Measurements from ENCODE around the gene GAS7.
A peak's percentile ranks its signal among the peaks of the same experiment; 100 is the strongest.
"Not testable (repeated sequence)": the region's sequence is repeated elsewhere in the genome, so short reads cannot be mapped to it uniquely, and the experiment has no call there.

GAS7 gene

DNA sequence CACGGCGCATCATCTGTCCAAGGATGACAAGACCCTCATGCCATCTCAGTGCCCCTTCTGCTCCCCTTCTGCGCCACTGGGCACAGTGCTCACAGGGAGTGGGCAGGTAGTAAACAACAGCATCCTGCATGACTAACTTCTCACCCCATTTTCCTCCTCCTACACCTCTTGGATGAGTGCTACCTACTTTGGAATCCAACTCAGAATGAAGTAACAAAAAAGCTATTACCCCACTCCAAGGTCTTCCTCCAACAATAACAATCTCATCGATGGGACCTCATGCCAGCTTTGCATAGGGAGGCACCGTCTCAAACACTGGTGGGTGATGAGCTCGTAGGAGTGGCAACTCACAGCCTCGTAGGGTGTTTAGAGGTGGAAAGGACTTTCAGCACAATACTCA lies 194.7 kb downstream of the GAS7 start:
- no peak for DNase-seq
- no peak for TF ChIP-seq POLR2A (IDR thresholded peaks at IDR 0.05; ENCODE audit: low read length)
- TF ChIP-seq GATA1 (IDR thresholded peaks at IDR 0.05; ENCODE audit: low read depth, low read length), result no peak

DNA sequence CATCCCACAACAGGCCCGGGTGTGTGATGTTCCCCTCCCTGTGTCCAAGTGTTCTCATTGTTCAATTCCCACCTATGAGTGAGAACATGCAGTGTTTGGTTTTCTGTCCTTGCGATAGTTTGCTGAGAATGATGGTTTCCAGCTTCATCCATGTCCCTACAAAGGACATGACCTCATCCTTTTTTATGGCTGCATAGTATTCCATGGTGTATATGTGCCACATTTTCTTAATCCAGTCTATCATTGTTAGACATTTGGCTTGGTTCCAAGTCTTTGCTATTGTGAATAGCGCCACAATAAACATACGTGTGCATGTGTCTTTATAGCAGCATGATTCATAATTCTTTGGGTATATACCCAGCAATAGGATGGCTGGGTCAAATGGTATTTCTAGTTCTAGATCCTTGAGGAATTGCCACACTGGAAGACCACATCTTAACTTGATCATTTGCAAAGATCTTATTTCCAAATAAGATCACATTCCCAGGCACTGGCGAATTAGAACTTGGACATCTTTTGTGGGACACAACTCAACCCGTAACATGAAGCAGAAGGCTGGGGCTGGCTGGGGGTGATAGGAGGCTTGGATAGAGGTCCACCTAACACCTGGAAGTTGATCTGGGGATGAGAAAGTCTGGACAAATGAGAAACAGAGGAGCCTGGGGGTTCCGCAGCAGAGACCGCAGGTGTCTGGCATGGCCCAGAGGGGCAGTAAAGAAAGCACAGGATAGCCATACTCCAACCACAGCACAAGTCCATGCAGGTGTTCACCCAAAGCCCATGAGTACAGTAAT lies 195.6 kb downstream of the GAS7 start:
- not testable (repeated sequence) for DNase-seq

DNA sequence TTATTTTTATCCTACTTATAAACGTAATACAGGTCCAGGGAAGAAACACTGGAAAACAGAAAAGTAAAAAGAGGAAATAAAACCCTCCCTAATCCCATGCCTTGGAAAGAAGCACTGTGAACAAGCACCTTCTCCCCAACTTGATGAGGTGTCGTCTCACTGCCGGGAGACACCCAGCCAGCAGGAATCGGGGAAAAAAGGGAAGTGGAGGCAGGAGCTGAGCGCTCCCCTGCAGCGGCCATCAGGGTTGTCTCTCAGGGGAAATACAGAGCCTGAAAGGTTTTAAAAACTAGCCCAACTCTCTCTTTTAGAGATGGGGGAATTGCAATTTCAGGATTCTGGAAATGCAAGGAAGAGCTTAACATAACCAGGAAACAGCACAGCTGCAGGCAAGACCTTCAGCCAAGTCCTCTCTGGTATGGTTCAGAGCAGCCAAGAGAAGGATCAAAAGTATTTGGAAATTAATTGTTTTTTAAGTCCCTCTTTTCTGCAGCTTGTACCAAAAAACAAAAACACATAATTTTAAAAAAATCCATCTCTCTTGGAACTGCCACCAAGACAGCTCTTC lies 197.0 kb downstream of the GAS7 start:
- TF ChIP-seq POLR2A (IDR thresholded peaks at IDR 0.05; ENCODE audit: low read length) (no peak), GATA1 (IDR thresholded peaks at IDR 0.05; ENCODE audit: low read depth, low read length) (no peak)

DNA sequence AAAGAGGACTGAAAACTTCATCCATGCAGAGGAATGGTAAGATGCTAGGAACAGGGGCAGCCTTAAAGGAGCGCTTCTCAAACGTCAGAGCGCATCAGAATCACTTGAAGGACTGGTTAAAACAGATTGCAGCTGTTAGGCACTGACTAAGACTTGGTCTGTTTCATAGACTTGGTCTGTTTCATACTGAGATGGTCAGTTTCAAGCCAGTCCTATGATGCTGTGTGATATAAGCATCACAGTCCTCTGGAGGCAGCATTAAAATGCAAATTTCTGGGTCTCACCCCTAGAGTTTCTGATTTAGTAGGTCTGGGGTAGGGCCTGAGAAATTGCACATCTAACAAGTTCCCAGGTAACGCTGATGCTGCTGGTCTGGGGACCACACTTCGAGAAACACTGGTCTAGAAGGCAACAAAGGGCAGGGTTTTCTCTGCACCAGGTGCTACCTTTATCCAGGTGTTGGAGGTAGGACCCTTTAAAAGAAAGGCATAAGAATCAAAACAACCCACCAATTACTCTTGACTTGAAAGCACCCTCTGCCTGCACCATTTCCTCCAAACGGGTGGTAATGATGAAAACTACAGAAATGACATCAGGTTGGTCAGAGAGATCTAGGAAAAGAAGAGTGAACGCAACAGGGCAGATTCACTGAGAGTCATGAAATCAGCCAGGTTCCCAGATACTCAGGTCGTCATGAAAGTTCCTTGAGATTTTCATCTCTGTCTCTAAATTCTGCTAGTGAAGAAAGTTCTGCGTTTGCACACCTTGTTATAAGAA lies 198.3 kb downstream of the GAS7 start:
- DNase-seq, result no peak
- no peak for TF ChIP-seq POLR2A (IDR thresholded peaks at IDR 0.05; ENCODE audit: low read length)
- TF ChIP-seq GATA1 (IDR thresholded peaks at IDR 0.05; ENCODE audit: low read depth, low read length), result no peak

More for the DNA sequence above, 197.0 kb downstream of the GAS7 start:
- no peak for DNase-seq

DNA sequence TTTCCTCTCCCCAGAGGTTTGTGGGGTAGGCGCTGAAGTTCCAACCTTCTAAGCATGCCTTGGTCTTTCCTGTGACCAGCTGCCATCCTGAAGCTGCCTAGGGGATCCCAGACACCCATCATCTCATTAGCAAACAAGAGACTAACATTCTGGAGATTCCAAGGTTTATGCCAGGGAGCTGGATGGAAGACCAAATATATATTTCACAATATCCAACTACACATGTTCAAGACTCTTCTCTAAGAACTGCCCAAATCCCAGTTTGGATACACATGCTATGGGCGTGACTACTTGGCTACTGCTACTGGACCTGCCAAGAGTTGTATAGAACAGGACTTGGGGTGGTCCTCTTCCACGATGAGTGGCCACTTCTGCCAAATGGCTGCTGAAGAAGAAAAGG lies 200.3 kb downstream of the GAS7 start:
- DNase-seq, result no peak
- TF ChIP-seq POLR2A (IDR thresholded peaks at IDR 0.05; ENCODE audit: low read length), result no peak

- DNase-seq, result no peak
- no peak for TF ChIP-seq GATA1 (IDR thresholded peaks at IDR 0.05; ENCODE audit: low read depth, low read length)
- TF ChIP-seq POLR2A (IDR thresholded peaks at IDR 0.05; ENCODE audit: low read length), result no peak
These were observed 203.6 kb downstream of the GAS7 start for GRCh38 chr17:9994761-9995160.

DNA sequence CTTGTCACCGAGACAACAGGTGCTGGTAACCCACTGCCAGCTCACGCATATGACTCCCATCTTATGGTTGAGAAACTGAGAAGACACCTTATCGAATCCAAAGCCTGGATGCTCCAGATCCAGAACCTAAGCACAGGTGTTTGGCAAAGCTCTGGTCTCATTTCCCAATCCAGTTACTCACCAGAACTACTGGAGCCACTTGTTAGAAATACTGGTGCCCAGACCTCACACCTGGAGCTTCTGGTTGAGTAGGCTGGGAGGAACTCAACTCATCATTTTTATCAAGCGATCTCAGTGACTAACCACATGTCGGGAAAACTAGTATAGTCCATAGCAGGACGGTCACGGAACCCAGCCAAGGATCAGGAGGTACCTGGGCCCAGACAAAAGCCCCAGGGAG lies 206.6 kb downstream of the GAS7 start:
- DNase-seq, result no peak
- TF ChIP-seq POLR2A (IDR thresholded peaks at IDR 0.05; ENCODE audit: low read length), result no peak
- TF ChIP-seq GATA1 (IDR thresholded peaks at IDR 0.05; ENCODE audit: low read depth, low read length), result no peak

DNA sequence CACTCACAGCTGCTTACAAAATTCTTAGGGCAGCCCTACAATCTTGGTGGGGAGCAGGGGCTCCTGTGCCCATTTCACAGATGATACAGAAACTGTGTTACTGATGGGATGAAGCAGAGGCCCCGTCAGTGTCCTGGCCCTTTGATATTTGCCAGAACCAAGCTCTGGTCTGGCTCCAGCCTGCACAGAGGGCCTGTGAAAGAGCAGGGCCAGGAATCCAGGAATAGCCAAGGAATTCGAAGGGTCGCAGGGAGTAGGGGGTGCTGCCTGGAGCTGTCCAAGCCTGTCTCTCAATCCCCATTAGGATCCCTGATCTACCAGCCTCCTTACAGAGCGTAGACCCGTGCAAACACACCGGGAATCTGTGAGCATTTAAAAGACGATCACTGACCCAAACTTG lies 207.1 kb downstream of the GAS7 start:
- no peak for DNase-seq
- TF ChIP-seq POLR2A (IDR thresholded peaks at IDR 0.05; ENCODE audit: low read length) (no peak), GATA1 (IDR thresholded peaks at IDR 0.05; ENCODE audit: low read depth, low read length) (no peak)

GRCh38 chr17:9987779-9988585 lies 210.4 kb downstream of the GAS7 start:
- DNase-seq, result peak; percentile 32 to 58
- TF ChIP-seq GATA1 (IDR thresholded peaks at IDR 0.05; ENCODE audit: low read depth, low read length) (no peak), POLR2A (IDR thresholded peaks at IDR 0.05; ENCODE audit: low read length) (no peak)

DNA sequence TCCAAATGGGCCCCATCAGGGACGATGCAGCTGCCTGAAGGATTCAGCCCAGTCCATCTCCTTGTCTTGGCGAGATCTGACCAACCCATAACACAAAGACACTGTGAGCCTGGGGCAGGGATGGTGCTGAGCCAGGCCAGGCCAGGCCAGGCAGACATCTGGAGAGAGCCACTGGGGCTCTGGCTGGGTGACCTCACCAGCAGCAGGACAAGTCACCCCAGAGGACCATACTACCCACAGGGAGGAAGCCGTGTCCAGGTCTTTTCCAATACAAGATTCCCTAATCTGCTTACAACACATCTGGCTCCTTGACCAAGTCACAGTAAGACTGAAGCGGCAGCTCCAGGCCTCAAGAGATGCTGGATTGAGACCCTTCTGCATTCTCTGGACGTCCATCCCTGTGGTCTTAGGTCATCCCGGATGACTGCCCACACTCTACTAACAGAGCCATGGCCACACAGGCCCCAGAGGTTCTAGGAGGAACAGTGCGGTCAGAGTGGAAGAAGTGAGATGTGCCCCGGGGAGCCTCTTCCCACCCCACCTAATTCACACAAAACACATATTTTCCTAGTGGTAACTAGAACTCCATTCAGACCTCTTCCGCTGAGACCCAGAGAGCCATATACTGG lies 211.5 kb downstream of the GAS7 start:
- TF ChIP-seq POLR2A (IDR thresholded peaks at IDR 0.05; ENCODE audit: low read length), result no peak
- no peak for DNase-seq

GRCh38 chr17:9985646-9986045 lies 212.8 kb downstream of the GAS7 start:
- no peak for TF ChIP-seq POLR2A (IDR thresholded peaks at IDR 0.05; ENCODE audit: low read length)
- DNase-seq, result no peak

- DNase-seq, result no peak
- no peak for TF ChIP-seq GATA1 (IDR thresholded peaks at IDR 0.05; ENCODE audit: low read depth, low read length)
- no peak for TF ChIP-seq POLR2A (IDR thresholded peaks at IDR 0.05; ENCODE audit: low read length)
These were observed 213.6 kb downstream of the GAS7 start for GRCh38 chr17:9984768-9985167.

DNA sequence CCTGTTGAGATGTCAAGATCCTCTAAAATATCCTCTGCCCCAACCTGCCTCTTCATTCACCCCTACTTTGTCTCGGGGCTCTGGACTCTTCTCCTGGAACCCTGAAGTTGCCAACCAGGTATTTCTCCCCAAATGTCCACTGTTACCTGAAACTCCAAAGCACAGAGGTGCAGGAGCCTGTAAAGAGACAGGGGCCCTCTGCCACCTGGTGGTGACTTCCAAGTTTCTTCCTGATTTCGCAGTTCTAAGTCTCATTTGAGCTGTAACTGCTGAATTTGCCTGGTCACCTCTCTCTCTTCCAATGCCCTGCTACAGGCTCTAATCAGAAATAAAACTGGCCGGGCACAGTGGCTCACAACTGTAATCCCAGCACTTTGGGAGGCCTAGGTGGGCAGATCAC lies 216.2 kb downstream of the GAS7 start:
- peak in 1 of 2 experiments; percentile 7 for DNase-seq
- no peak for TF ChIP-seq POLR2A (IDR thresholded peaks at IDR 0.05; ENCODE audit: low read length)
- TF ChIP-seq GATA1 (IDR thresholded peaks at IDR 0.05; ENCODE audit: low read depth, low read length), result no peak
